ENCODE data around the gene RGL3.
"Not testable (repeated sequence)": the region's sequence is repeated elsewhere in the genome, so short reads cannot be mapped to it uniquely, and the experiment has no call there.

Gene RGL3

DNA sequence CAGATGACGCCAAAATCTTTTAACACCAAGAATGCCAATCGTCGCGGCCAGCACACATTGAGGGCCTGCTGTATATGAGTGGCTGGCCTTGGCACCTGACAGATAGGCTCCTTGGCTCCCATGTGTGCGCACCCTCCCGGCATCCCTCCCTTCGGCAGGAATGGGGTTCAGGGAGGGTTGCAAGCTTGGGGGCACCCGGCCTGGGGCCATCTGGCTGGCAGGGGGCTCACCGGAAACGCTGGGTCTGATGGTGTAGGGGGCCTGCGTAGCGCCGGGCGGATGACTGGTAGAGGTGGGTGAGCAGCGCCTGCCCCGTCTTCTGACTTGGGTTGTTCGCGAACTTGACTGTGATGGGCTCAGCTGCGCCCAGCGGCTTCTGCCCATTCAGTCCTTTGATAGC is 38.7 kb upstream of the RGL3 start:
- DNase-seq (ENCODE audit: low read depth, low spot score): no peak
- no peaks in the 10 kb centered on the region for H3K27me3 ChIP-seq (ENCODE audit: control insufficient read depth, insufficient read depth, low read length)
- no peak overlapping the region for H3K4me3 ChIP-seq (ENCODE audit: low read length)
- no peaks in the 10 kb centered on the region for H3K9me3 ChIP-seq (ENCODE audit: control insufficient read depth, insufficient read depth, low read length)
- 0 out of 2 replicates have a peak, but pooled peaks cover 1% of the 10 kb centered on the region for H3K4me1 ChIP-seq (ENCODE audit: control insufficient read depth, insufficient read depth, low read length)
- no peak overlapping the region for H3K27ac ChIP-seq (ENCODE audit: low read length)
- H3K36me3 ChIP-seq (ENCODE audit: control insufficient read depth, insufficient read depth, low read length): no peaks in the 10 kb centered on the region
- WGBS (ENCODE audit: insufficient coverage, insufficient read length): no CpG with 5 or more reads among the region's 20 CpGs

DNA sequence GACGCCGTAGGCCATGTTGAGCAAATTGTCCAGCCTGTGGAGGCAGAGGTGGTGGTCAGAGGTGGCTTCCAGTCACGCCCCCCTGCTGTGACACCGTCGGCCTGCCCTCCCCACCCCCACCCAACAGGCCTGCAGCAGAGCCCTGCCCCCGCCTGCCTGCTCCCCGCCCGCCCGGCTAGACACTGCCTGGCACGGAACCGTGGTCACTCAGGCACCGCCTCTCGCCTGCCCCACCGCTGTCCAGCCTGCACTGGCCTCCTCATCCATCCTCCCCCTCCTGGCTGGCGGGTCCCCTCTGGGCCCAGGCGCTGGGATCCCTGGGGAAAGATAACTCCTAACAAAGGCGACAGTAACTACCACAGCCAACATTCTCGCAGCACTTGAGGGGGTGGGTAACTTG is 38.0 kb upstream of the RGL3 start:
- no peak overlapping the region for H3K27ac ChIP-seq (ENCODE audit: low read length)
- H3K27me3 ChIP-seq (ENCODE audit: control insufficient read depth, insufficient read depth, low read length): no peaks in the 10 kb centered on the region
- WGBS (ENCODE audit: insufficient coverage, insufficient read length): no CpG with 5 or more reads among the region's 18 CpGs
- no peaks in the 10 kb centered on the region for H3K36me3 ChIP-seq (ENCODE audit: control insufficient read depth, insufficient read depth, low read length)
- H3K4me1 ChIP-seq (ENCODE audit: control insufficient read depth, insufficient read depth, low read length): 0 out of 2 replicates have a peak, but pooled peaks cover 1% of the 10 kb centered on the region
- no peak for DNase-seq (ENCODE audit: low read depth, low spot score)
- H3K4me3 ChIP-seq (ENCODE audit: low read length): no peak overlapping the region
- H3K9me3 ChIP-seq (ENCODE audit: control insufficient read depth, insufficient read depth, low read length): no peaks in the 10 kb centered on the region

DNA sequence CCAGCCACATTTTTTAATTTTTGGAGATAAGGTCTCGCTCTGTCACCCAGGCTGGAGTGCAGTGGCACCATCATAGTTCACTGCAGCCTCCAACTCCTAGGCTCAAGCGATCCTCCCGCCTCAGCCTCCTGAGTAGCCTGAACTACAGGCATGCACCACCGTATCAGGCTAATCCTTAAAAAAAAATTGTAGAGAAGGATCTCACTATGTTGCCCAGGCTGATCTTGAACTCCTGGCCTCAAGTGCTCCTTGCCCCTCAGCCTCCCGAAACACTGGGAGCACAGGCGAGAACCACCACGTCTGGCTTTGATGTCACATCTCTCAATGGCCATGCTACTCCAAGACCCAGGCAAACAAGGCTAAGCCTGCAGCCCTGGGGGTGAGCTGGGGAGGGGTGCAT is 37.5 kb upstream of the RGL3 start:
- H3K27me3 ChIP-seq (ENCODE audit: control insufficient read depth, insufficient read depth, low read length): no peaks in the 10 kb centered on the region
- no peak for DNase-seq (ENCODE audit: low read depth, low spot score)
- H3K9me3 ChIP-seq (ENCODE audit: control insufficient read depth, insufficient read depth, low read length): no peaks in the 10 kb centered on the region
- H3K4me3 ChIP-seq (ENCODE audit: low read length): no peak overlapping the region
- WGBS (ENCODE audit: insufficient coverage, insufficient read length): no CpG with 5 or more reads among the region's 7 CpGs
- H3K4me1 ChIP-seq (ENCODE audit: control insufficient read depth, insufficient read depth, low read length): peaks cover 1% of the 10 kb centered on the region; the same call in 1 of the 2 replicates
- H3K36me3 ChIP-seq (ENCODE audit: control insufficient read depth, insufficient read depth, low read length): no peaks in the 10 kb centered on the region
- no peak overlapping the region for H3K27ac ChIP-seq (ENCODE audit: low read length)

DNA sequence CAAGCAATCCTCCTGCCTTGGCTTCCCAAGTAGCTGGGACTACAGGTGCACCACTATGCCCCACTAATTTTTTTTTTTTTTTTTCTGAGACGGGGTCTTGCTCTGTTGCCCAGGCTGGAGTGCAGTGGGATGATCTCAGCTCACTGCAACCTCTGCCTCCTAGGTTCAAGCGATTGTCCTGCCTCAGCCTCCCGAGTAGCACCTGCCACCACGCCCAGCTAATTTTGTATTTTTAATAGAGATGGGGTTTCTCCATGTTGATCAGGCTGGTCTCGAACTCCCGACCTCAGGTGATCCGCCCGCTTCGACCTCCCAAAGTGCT is 36.1 kb upstream of the RGL3 start:
- H3K36me3 ChIP-seq (ENCODE audit: control insufficient read depth, insufficient read depth, low read length); H3K27me3 ChIP-seq (ENCODE audit: control insufficient read depth, insufficient read depth, low read length); H3K4me1 ChIP-seq (ENCODE audit: control insufficient read depth, insufficient read depth, low read length); H3K9me3 ChIP-seq (ENCODE audit: control insufficient read depth, insufficient read depth, low read length); H3K4me3 ChIP-seq (ENCODE audit: low read length); DNase-seq (ENCODE audit: low read depth, low spot score); H3K27ac ChIP-seq (ENCODE audit: low read length): not testable (repeated sequence)
- no CpG with 5 or more reads among the region's 9 CpGs for WGBS (ENCODE audit: insufficient coverage, insufficient read length)

DNA sequence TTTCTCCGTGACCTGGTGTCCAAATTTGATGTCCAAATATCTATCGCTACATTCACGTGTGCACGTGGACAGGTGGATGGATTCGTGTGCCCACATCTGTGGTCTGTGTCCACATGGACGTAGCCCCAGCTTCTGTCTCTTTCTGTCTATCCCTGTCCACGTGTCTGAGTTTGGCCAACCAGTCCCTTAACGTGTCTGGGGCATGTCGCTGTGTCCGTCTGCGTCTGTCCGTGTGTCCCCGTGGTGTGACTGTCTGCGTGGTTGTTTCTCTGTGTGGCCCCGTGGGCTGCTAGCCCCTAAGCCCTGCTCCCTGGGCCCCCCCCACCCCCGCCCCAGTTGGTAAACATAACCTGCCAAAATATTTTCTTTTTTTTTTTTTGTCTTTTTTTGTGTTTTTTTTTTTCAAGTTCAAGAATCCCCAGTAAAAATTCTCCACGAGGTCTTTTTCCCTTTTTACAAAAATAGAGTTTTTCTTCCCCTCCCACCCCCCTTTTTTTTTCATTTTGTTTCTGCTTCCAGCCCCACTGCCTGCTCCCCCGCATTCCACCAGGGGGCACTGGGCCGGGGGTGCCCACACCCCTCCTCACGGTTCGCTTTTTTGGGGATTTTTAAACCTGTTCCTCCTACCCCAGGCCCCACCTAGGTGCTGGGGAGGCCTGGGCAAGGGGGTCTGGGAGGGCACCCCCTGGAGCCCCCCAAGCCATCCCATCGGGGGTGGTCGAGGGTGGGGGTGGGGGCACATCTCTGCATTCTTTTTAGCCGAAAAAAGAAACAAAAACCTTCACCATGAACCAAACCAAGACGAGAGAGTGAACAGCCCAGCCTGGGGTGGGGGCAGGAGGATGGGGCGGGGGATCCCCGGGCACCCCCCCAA is 34.6 kb upstream of the RGL3 start:
- H3K27me3 ChIP-seq (ENCODE audit: control insufficient read depth, insufficient read depth, low read length): no peaks in the 10 kb centered on the region
- H3K27ac ChIP-seq (ENCODE audit: low read length): no peak overlapping the region
- no peak overlapping the region for H3K4me3 ChIP-seq (ENCODE audit: low read length)
- no CpG with 5 or more reads among the region's 27 CpGs for WGBS (ENCODE audit: insufficient coverage, insufficient read length)
- no peaks in the 10 kb centered on the region for H3K9me3 ChIP-seq (ENCODE audit: control insufficient read depth, insufficient read depth, low read length)
- peaks cover 1% of the 10 kb centered on the region; the same call in 1 of the 2 replicates for H3K4me1 ChIP-seq (ENCODE audit: control insufficient read depth, insufficient read depth, low read length)
- DNase-seq (ENCODE audit: low read depth, low spot score): no peak
- peaks cover 6% of the 10 kb centered on the region; the same call in 1 of the 2 replicates for H3K36me3 ChIP-seq (ENCODE audit: control insufficient read depth, insufficient read depth, low read length)

DNA sequence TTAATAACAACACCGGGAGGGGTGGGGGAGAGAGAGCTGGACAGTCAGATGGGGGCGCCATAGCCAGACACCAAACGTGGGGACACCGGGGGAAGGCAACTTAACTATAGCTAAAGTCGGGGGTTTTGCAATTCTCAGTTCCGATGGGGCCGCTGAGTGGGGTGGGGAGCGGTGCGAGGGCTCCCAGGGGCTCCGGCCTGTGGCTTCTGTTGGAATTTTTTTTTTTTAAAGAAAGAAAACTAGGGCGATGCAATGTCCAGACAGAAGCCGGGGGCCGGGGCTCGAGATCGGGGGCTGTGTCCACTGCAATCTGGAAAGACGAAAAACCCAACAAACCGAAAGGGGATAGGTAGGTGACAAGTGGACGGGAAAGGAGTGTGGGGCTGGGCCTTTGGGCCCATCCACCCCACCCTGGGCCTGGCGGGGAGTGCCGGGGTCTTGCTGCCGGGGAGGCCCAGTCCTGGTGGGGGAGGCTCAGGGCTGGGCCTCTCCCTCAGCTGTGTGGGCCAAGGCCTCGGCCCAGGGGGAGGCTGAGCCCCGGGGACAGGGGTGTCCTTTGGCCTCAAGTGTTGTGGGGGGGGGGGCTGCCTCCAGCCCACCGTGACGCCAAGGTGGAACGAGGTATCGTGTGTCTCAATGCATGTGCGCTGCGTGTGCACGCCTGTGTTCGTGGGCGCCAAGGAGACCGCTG is 33.7 kb upstream of the RGL3 start:
- WGBS (ENCODE audit: insufficient coverage, insufficient read length): no CpG with 5 or more reads among the region's 33 CpGs
- Histone ChIP-seq H3K27me3 (ENCODE audit: control insufficient read depth, insufficient read depth, low read length) (no peaks in the 10 kb centered on the region), H3K4me3 (ENCODE audit: low read length) (no peak overlapping the region), H3K27ac (ENCODE audit: low read length) (no peak overlapping the region), H3K36me3 (ENCODE audit: control insufficient read depth, insufficient read depth, low read length) (peaks cover 16% of the 10 kb centered on the region), H3K4me1 (ENCODE audit: control insufficient read depth, insufficient read depth, low read length) (peaks cover 1% of the 10 kb centered on the region; the same call in 1 of the 2 replicates), H3K9me3 (ENCODE audit: control insufficient read depth, insufficient read depth, low read length) (no peaks in the 10 kb centered on the region)
- DNase-seq (ENCODE audit: low read depth, low spot score): no peak

DNA sequence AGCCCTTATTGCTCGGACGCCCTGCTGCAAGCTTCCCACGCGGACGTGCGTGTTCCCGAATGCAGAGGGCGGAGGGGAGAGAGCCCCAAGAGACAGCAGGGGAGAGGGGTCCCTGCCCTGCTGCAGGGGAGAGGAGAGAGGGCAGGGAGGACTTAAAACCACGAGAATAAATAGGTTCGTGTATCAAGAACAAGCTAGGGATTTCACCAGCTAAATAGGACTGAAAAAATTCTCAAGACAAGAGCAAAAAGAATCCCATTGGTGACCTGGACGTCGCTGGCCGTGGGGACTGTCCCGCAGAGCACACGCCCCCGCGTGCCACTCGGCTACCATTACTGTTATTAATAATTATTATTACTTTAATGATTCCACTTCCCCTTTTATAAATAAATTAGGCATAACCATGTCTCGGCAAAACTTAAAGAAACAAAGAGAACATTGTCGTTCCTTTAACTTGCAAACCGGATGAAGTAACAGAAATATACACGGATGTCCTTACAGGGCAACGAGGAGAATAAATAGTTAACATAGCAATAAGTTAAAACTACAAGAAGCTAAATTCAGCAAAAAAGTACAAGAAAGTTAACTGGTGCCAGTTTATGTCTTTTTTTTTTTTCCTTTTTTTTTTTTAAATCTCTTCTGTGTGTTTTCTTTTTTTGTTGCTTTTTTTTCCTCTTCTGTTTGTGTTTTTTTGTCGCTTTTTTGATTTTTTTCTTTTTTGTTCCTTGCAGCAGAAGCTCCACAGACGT is 32.9 kb upstream of the RGL3 start:
- peaks cover 23% of the 10 kb centered on the region for H3K36me3 ChIP-seq (ENCODE audit: control insufficient read depth, insufficient read depth, low read length)
- DNase-seq (ENCODE audit: low read depth, low spot score): no peak
- no peak overlapping the region for H3K4me3 ChIP-seq (ENCODE audit: low read length)
- H3K4me1 ChIP-seq (ENCODE audit: control insufficient read depth, insufficient read depth, low read length): no peaks in the 10 kb centered on the region; the same call in 1 of the 2 replicates
- H3K27me3 ChIP-seq (ENCODE audit: control insufficient read depth, insufficient read depth, low read length): no peaks in the 10 kb centered on the region
- WGBS (ENCODE audit: insufficient coverage, insufficient read length): no CpG with 5 or more reads among the region's 25 CpGs
- H3K27ac ChIP-seq (ENCODE audit: low read length): no peak overlapping the region
- H3K9me3 ChIP-seq (ENCODE audit: control insufficient read depth, insufficient read depth, low read length): no peaks in the 10 kb centered on the region

DNA sequence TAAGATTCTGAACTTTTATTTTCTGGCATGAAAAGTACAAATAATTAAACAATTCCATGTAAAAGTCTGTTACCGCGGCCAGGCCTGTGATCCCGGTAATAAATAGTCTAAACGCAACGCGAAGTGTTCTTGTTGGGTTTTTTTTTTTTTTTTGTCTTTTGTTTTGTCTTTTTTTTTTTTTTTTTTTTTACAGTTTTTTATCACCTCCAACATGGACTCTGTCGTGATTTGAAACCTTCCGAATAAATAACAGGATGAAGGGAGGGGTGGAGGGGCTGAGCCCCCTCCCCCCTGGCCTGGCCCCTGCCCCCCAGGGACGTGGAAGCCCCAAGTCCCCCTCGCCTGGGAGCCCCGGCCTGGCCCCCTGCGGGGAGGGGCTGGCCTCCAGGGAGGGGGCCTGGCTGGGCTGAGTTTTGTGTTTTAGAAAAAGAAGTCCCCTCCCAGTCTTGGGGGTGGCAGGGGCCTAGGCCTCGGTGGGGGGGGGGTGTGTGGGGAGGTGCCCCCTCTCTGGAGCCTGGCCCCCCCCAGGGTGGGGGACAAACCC is 32.3 kb upstream of the RGL3 start:
- H3K27me3 ChIP-seq (ENCODE audit: control insufficient read depth, insufficient read depth, low read length): no peaks in the 10 kb centered on the region
- no peak overlapping the region for H3K27ac ChIP-seq (ENCODE audit: low read length)
- H3K4me3 ChIP-seq (ENCODE audit: low read length): no peak overlapping the region
- H3K36me3 ChIP-seq (ENCODE audit: control insufficient read depth, insufficient read depth, low read length): peaks cover 25% of the 10 kb centered on the region
- no peaks in the 10 kb centered on the region; the same call in 1 of the 2 replicates for H3K4me1 ChIP-seq (ENCODE audit: control insufficient read depth, insufficient read depth, low read length)
- no peaks in the 10 kb centered on the region for H3K9me3 ChIP-seq (ENCODE audit: control insufficient read depth, insufficient read depth, low read length)
- WGBS (ENCODE audit: insufficient coverage, insufficient read length): no CpG with 5 or more reads among the region's 13 CpGs
- DNase-seq (ENCODE audit: low read depth, low spot score): no peak

DNA sequence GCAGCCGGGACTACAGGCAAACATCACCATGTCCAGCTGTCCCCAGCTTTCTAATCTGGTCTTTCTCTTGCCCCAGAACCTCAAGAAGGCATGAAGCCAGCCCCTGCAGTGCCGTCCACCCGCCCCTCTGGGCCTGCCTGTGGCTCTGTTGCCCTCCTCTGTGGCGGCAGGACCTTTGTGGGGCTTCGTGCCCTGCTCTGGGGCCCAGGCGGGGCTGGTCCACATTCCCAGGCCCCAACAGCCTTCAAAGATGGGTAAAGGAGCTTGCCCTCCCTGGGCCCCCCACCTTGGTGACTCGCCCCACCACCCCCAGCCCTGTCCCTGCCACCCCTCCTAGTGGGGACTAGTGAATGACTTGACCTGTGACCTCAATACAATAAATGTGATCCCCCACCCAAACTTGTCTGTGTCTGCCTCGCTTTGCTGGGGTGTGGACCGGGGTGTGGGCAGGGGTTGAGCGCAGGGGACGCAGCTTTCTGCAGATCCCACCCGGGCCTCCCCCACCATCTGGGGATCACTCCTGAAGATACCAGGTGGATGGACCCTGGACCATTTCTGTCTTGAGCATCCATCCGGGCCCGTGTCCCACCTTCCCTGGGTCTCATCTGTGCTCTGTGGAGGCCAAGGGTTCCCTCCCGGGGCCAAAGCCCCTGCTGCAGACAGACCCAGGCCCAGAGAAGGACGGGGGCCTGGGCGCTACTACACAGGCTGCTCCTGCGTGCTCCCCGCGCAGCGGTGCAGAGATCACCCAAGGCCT is 31.6 kb upstream of the RGL3 start:
- Histone ChIP-seq H3K27me3 (ENCODE audit: control insufficient read depth, insufficient read depth, low read length) (no peaks in the 10 kb centered on the region), H3K27ac (ENCODE audit: low read length) (no peak overlapping the region), H3K4me3 (ENCODE audit: low read length) (no peak overlapping the region), H3K36me3 (ENCODE audit: control insufficient read depth, insufficient read depth, low read length) (peaks cover 27% of the 10 kb centered on the region), H3K4me1 (ENCODE audit: control insufficient read depth, insufficient read depth, low read length) (no peaks in the 10 kb centered on the region; the same call in 1 of the 2 replicates), H3K9me3 (ENCODE audit: control insufficient read depth, insufficient read depth, low read length) (no peaks in the 10 kb centered on the region)
- no CpG with 5 or more reads among the region's 21 CpGs for WGBS (ENCODE audit: insufficient coverage, insufficient read length)
- no peak for DNase-seq (ENCODE audit: low read depth, low spot score)

Measured in iPS DF 6.9 (cell line).